ENCODE measurements around the gene BTBD16.

GRCh38 chr10:122282253-122282671 lies 11.2 kb downstream of the BTBD16 start:
- no peak for TF ChIP-seq FOXA1 (IDR thresholded peaks at IDR 0.05)
- TF ChIP-seq FOXM1 (IDR thresholded peaks at IDR 0.05; ENCODE audit: borderline replicate concordance): no peak
- no peak for TF ChIP-seq BHLHE40 (IDR thresholded peaks at IDR 0.05; ENCODE audit: borderline replicate concordance)
- no peak for TF ChIP-seq NFRKB (IDR thresholded peaks at IDR 0.05)
- TF ChIP-seq PKNOX1 (IDR thresholded peaks at IDR 0.05): no peak
- no peak for TF ChIP-seq FOXK2 (IDR thresholded peaks at IDR 0.05)
- no peak for TF ChIP-seq SUZ12 (IDR thresholded peaks at IDR 0.05)

Measured in HEK293T (cell line).